Prostate gland (tissue), 2 donors: ENCODE measurements around the gene MTCL3.
A peak's percentile ranks its signal among the peaks of the same experiment; 100 is the strongest.

Experiments used
- DNase-seq: peaks from one replicate; pipeline ENCODE4 v3.0.0-alpha.2; 2019; ENCODE audit warnings: low spot score
- H3K27ac ChIP-seq, 2 donors: fragments of 200-600 bp; sonication (generic); 2 replicates each; pipeline ENCODE4 v1.5.1; 2017 to 2019
- H3K27me3 ChIP-seq: fragments of 200-600 bp; sonication (generic); replicated peaks from 2 replicates; pipeline ENCODE4 v1.5.1; 2019; ENCODE audit not compliant: insufficient read depth
- H3K36me3 ChIP-seq, 2 donors: fragments of 200-600 bp; sonication (generic); 1 replicate in 1 of 2; 2 replicates in 1 of 2; pipeline versions ENCODE4 v1.5.1 to v1.8.1; 2017 to 2019
- H3K4me1 ChIP-seq: fragments of 200-600 bp; sonication (generic); replicated peaks from 2 replicates; pipeline ENCODE4 v1.5.1; 2019
- H3K4me3 ChIP-seq, 2 donors: fragments of 200-600 bp; sonication (generic); 2 replicates each; pipeline ENCODE4 v1.5.1; 2017 to 2019
- H3K9me3 ChIP-seq: fragments of 200-600 bp; sonication (generic); 2 replicates; pipeline ENCODE4 v1.5.1; 2017
- CTCF ChIP-seq, 4 experiments: fragments of 200-600 bp in 2 of 4; fragments of 450-650 bp in 2 of 4; sonication (generic) in 2 of 4; IDR thresholded peaks; 1 replicate in 3 of 4; 2 replicates in 1 of 4; pipeline ENCODE4 v1.5.1; 2016 to 2019; ENCODE audit warnings: antibody characterized with exemption in 4 of 4, mild to moderate bottlenecking in 2 of 4, moderate library complexity in 2 of 4
- POLR2A ChIP-seq: fragments of 450-650 bp; IDR thresholded peaks from one replicate; pipeline ENCODE4 v1.6.1; 2016; ENCODE audit warnings: antibody characterized with exemption, mild to moderate bottlenecking
- POLR2AphosphoS5 ChIP-seq: sonication (generic); formaldehyde crosslinking; IDR thresholded peaks from one replicate; pipeline ENCODE4 v1.6.1; 2017; ENCODE audit warnings: antibody characterized with exemption
- WGBS: methylation state at CpG from one replicate; pipeline ENCODE4 v1.1.5; 2018; 5-methylcytosine and 5-hydroxymethylcytosine counted together
- intact Hi-C: fragments of 100-400 bp; cut with DNase I; formaldehyde crosslinking; loops from one replicate; pipeline ENCODE4 v1.14.2; 2022

MTCL3 gene

GRCh38 chr6:127561660-127562059, 42.5 kb upstream of the MTCL3 start:
- H3K27me3 ChIP-seq: no peaks in the 10 kb centered on the region
- no peak overlapping the region for H3K27ac ChIP-seq
- no peak overlapping the region for H3K4me3 ChIP-seq
- no peaks in the 10 kb centered on the region for H3K4me1 ChIP-seq
- TF ChIP-seq POLR2A (no peak), CTCF (IDR thresholded peaks at IDR 0.05) (no peak), POLR2AphosphoS5 (no peak)
- H3K9me3 ChIP-seq: no peaks in the 10 kb centered on the region
- intact Hi-C loops: no loop called here
- WGBS: 79% methylated on average over 1 of the region's 1 CpG
- DNase-seq: no peak
- H3K36me3 ChIP-seq: no peaks in the 10 kb centered on the region

GRCh38 chr6:127554435-127555006, 35.4 kb upstream of the MTCL3 start:
- no peak for DNase-seq
- H3K36me3 ChIP-seq: no peaks in the 10 kb centered on the region
- no peaks in the 10 kb centered on the region for H3K9me3 ChIP-seq
- no peak overlapping the region for H3K4me3 ChIP-seq
- intact Hi-C loops: no loop called here
- WGBS: 20% methylated on average over 2 of the region's 2 CpGs
- no peaks in the 10 kb centered on the region for H3K4me1 ChIP-seq
- H3K27ac ChIP-seq: no peak overlapping the region
- TF ChIP-seq CTCF (IDR thresholded peaks at IDR 0.05) (peak in 1 of 4 experiments; percentile 24), POLR2AphosphoS5 (no peak)
- H3K27me3 ChIP-seq: no peaks in the 10 kb centered on the region

GRCh38 chr6:127550403-127550802, 31.3 kb upstream of the MTCL3 start:
- no peak for TF ChIP-seq POLR2A
- peak; percentile 19 for TF ChIP-seq POLR2AphosphoS5
- TF ChIP-seq CTCF (IDR thresholded peaks at IDR 0.05): no peak
- H3K27ac ChIP-seq: no peak overlapping the region
- H3K36me3 ChIP-seq: no peaks in the 10 kb centered on the region
- no peaks in the 10 kb centered on the region for H3K4me1 ChIP-seq
- H3K9me3 ChIP-seq: no peaks in the 10 kb centered on the region
- H3K27me3 ChIP-seq: no peaks in the 10 kb centered on the region
- DNase-seq: no peak
- intact Hi-C loops: no loop called here
- H3K4me3 ChIP-seq: no peak overlapping the region

GRCh38 chr6:127547904-127548649, 28.9 kb upstream of the MTCL3 start:
- H3K27me3 ChIP-seq: no peaks in the 10 kb centered on the region
- no peak for DNase-seq
- H3K27ac ChIP-seq: no peak overlapping the region
- no peaks in the 10 kb centered on the region for H3K36me3 ChIP-seq
- WGBS: 30% methylated on average over 2 of the region's 2 CpGs
- TF ChIP-seq POLR2A (no peak), CTCF (IDR thresholded peaks at IDR 0.05) (peak in 1 of 4 experiments; percentile 14)
- H3K9me3 ChIP-seq: no peaks in the 10 kb centered on the region
- no peak overlapping the region for H3K4me3 ChIP-seq
- intact Hi-C loops: no loop called here
- no peaks in the 10 kb centered on the region for H3K4me1 ChIP-seq

GRCh38 chr6:127547215-127547614, 28.1 kb upstream of the MTCL3 start:
- no peak for TF ChIP-seq POLR2AphosphoS5
- no peak for TF ChIP-seq CTCF (IDR thresholded peaks at IDR 0.05)
- TF ChIP-seq POLR2A: no peak
- Histone ChIP-seq H3K4me3 (no peak overlapping the region), H3K9me3 (no peaks in the 10 kb centered on the region), H3K4me1 (no peaks in the 10 kb centered on the region), H3K36me3 (no peaks in the 10 kb centered on the region), H3K27ac (no peak overlapping the region), H3K27me3 (no peaks in the 10 kb centered on the region)
- WGBS: 35% methylated on average over 1 of the region's 1 CpG
- intact Hi-C loops: no loop called here
- no peak for DNase-seq
